ENCODE measurements around the gene APOB. TPM values are rescaled to one million over a fixed set of nuclear protein-coding genes. Genes with fewer than 3 reads are reported as not detected.

APOB gene
- total RNA-seq, 3 donors from 2014 or later, result 3.2 to 5.6 (median 4.3) TPM

GRCh38 chr2:21017748-21018276, 26.1 kb downstream of the APOB start:
- Histone ChIP-seq H3K9me3 (no peaks in the 10 kb centered on the region), H3K4me1 (no peaks in the 10 kb centered on the region), H3K36me3 (no peaks in the 10 kb centered on the region), H3K4me3 (no peak overlapping the region), H3K27ac (no peak overlapping the region), H3K27me3 (no peaks in the 10 kb centered on the region)
- TF ChIP-seq CTCF (IDR thresholded peaks at IDR 0.05) (no peak), POLR2A (IDR thresholded peaks at IDR 0.05) (no peak), POLR2AphosphoS5 (IDR thresholded peaks at IDR 0.05) (no peak)
- DNase-seq (ENCODE audit: low spot score in 2 of 2), result no peak
- intact Hi-C loops (cut with DNase I; ENCODE audit: low total_unique reads), result no loop called here

- Histone ChIP-seq H3K4me1 (no peaks in the 10 kb centered on the region), H3K27ac (no peak overlapping the region)
Measured at GRCh38 chr2:21015281-21015645, 28.6 kb downstream of the APOB start.

GRCh38 chr2:21014364-21015280, 29.3 kb downstream of the APOB start:
- no peak for DNase-seq (ENCODE audit: low spot score in 2 of 2)
- H3K27ac ChIP-seq, result no peak overlapping the region
- no peaks in the 10 kb centered on the region for H3K27me3 ChIP-seq
- TF ChIP-seq POLR2AphosphoS5 (IDR thresholded peaks at IDR 0.05) (no peak), POLR2A (IDR thresholded peaks at IDR 0.05) (no peak), CTCF (IDR thresholded peaks at IDR 0.05) (no peak)
- no peaks in the 10 kb centered on the region for H3K9me3 ChIP-seq
- H3K36me3 ChIP-seq, result no peaks in the 10 kb centered on the region
- intact Hi-C loops (cut with DNase I; ENCODE audit: low total_unique reads), result no loop called here
- no peak overlapping the region for H3K4me3 ChIP-seq
- H3K4me1 ChIP-seq, result no peaks in the 10 kb centered on the region

More at GRCh38 chr2:21015281-21015645, 28.6 kb downstream of the APOB start:
- DNase-seq (ENCODE audit: low spot score in 2 of 2), result no peak
- intact Hi-C loops (cut with DNase I; ENCODE audit: low total_unique reads), result no loop called here
- no peaks in the 10 kb centered on the region for H3K27me3 ChIP-seq
- no peak for TF ChIP-seq CTCF (IDR thresholded peaks at IDR 0.05)
- no peak for TF ChIP-seq POLR2A (IDR thresholded peaks at IDR 0.05)
- TF ChIP-seq POLR2AphosphoS5 (IDR thresholded peaks at IDR 0.05), result no peak
- H3K9me3 ChIP-seq, result no peaks in the 10 kb centered on the region
- no peak overlapping the region for H3K4me3 ChIP-seq
- no peaks in the 10 kb centered on the region for H3K36me3 ChIP-seq

GRCh38 chr2:21013043-21013816, 30.6 kb downstream of the APOB start:
- no peaks in the 10 kb centered on the region for H3K4me1 ChIP-seq
- no peak for DNase-seq (ENCODE audit: low spot score in 2 of 2)
- H3K27ac ChIP-seq, result no peak overlapping the region
- no peak for TF ChIP-seq POLR2A (IDR thresholded peaks at IDR 0.05)
- no peak for TF ChIP-seq POLR2AphosphoS5 (IDR thresholded peaks at IDR 0.05)
- TF ChIP-seq CTCF (IDR thresholded peaks at IDR 0.05), result no peak
- H3K27me3 ChIP-seq, result no peaks in the 10 kb centered on the region
- H3K4me3 ChIP-seq, result no peak overlapping the region
- no peaks in the 10 kb centered on the region for H3K36me3 ChIP-seq
- intact Hi-C loops (cut with DNase I; ENCODE audit: low total_unique reads), result no loop called here
- H3K9me3 ChIP-seq, result no peaks in the 10 kb centered on the region

- no peaks in the 10 kb centered on the region for H3K4me1 ChIP-seq
- H3K4me3 ChIP-seq, result no peak overlapping the region
- no peak for TF ChIP-seq CTCF (IDR thresholded peaks at IDR 0.05)
- no peak for TF ChIP-seq POLR2A (IDR thresholded peaks at IDR 0.05)
- no peak for TF ChIP-seq POLR2AphosphoS5 (IDR thresholded peaks at IDR 0.05)
- no peaks in the 10 kb centered on the region for H3K9me3 ChIP-seq
- H3K27me3 ChIP-seq, result no peaks in the 10 kb centered on the region
- no peak for DNase-seq (ENCODE audit: low spot score in 2 of 2)
- intact Hi-C loops (cut with DNase I; ENCODE audit: low total_unique reads), result no loop called here
- H3K27ac ChIP-seq, result no peak overlapping the region
- no peaks in the 10 kb centered on the region for H3K36me3 ChIP-seq
Measured at GRCh38 chr2:21012557-21012937, 31.3 kb downstream of the APOB start.

All from breast epithelium (tissue), 4 donors.